Skin of body (tissue), 2 donors: ENCODE data around the gene PPP3R1. TPM values are rescaled to one million over a fixed set of nuclear protein-coding genes. Genes with fewer than 3 reads are reported as not detected.

Source experiments
- DNase-seq: peaks from one replicate; lab custom pipeline; 2025; lab: John Stamatoyannopoulos, UW
- total RNA-seq: library from RNA; depleted of rRNA; stranded (reverse); fragments of >200 nt; gene quantifications from one replicate; pipeline ENCODE4 v1.2.3, GENCODE V29; 2014

The PPP3R1 gene
- total RNA-seq, 1 donor from 2014 or later, result 46.0 TPM

GRCh38 chr2:68234405-68234804, 17.9 kb downstream of the PPP3R1 start:
- no peak for DNase-seq

GRCh38 chr2:68231061-68231372, 21.3 kb downstream of the PPP3R1 start:
- DNase-seq, result no peak

GRCh38 chr2:68230241-68231060, 21.9 kb downstream of the PPP3R1 start:
- DNase-seq, result no peak

- no peak for DNase-seq
These were observed 25.5 kb downstream of the PPP3R1 start for GRCh38 chr2:68226794-68227193.

GRCh38 chr2:68225119-68225632, 27.2 kb downstream of the PPP3R1 start:
- DNase-seq, result no peak

- no peak for DNase-seq
These were observed 28.9 kb downstream of the PPP3R1 start for GRCh38 chr2:68223419-68223818.

- DNase-seq, result no peak
These were observed 30.0 kb downstream of the PPP3R1 start for GRCh38 chr2:68222287-68222686.

GRCh38 chr2:68218343-68218901, 33.9 kb downstream of the PPP3R1 start:
- no peak for DNase-seq

- DNase-seq, result no peak
These were observed 34.6 kb downstream of the PPP3R1 start for GRCh38 chr2:68217729-68218128.

- DNase-seq, result no peak
These were observed 35.6 kb downstream of the PPP3R1 start for GRCh38 chr2:68216454-68217310.

GRCh38 chr2:68214381-68214780, 38.0 kb downstream of the PPP3R1 start:
- no peak for DNase-seq

- DNase-seq, result no peak
These were observed 45.5 kb downstream of the PPP3R1 start for GRCh38 chr2:68206793-68207192.

- no peak for DNase-seq
These were observed 48.7 kb downstream of the PPP3R1 start for GRCh38 chr2:68203587-68203986.

GRCh38 chr2:68200157-68200787, 52.1 kb downstream of the PPP3R1 start:
- DNase-seq, result no peak

GRCh38 chr2:68196120-68196716, 56.1 kb downstream of the PPP3R1 start:
- DNase-seq, result no peak

GRCh38 chr2:68195096-68195495, 57.2 kb downstream of the PPP3R1 start:
- no peak for DNase-seq

GRCh38 chr2:68193787-68194372, 58.5 kb downstream of the PPP3R1 start:
- DNase-seq, result no peak

GRCh38 chr2:68193144-68193543, 59.2 kb downstream of the PPP3R1 start:
- DNase-seq, result no peak

- peak; percentile 62 for DNase-seq
These were observed 61.2 kb downstream of the PPP3R1 start for GRCh38 chr2:68190991-68191731.
